Measurements from ENCODE around the gene THSD7A.
A peak's percentile ranks its signal among the peaks of the same experiment; 100 is the strongest.

The THSD7A gene

DNA sequence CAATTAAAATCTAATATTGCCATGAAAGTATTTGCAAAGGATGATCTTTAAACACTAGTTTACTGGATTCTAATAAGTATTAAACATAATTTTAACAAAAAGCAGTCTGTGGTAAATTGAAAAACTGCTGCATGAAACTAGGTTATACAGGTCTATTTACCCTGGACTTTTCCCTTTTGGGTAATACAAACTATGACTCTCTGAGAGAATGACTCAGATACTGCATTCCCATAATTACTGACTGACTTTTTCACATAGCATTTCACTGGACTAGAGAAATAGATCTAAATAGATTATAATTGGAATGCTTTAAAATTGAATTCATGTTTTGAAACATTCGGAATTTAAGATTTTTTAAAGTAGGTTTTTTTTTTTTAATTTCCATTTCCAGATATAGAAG lies 395.7 kb downstream of the THSD7A start:
- TF ChIP-seq, protein P1, sequence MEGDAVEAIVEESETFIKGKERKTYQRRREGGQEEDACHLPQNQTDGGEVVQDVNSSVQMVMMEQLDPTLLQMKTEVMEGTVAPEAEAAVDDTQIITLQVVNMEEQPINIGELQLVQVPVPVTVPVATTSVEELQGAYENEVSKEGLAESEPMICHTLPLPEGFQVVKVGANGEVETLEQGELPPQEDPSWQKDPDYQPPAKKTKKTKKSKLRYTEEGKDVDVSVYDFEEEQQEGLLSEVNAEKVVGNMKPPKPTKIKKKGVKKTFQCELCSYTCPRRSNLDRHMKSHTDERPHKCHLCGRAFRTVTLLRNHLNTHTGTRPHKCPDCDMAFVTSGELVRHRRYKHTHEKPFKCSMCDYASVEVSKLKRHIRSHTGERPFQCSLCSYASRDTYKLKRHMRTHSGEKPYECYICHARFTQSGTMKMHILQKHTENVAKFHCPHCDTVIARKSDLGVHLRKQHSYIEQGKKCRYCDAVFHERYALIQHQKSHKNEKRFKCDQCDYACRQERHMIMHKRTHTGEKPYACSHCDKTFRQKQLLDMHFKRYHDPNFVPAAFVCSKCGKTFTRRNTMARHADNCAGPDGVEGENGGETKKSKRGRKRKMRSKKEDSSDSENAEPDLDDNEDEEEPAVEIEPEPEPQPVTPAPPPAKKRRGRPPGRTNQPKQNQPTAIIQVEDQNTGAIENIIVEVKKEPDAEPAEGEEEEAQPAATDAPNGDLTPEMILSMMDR (conservative IDR thresholded peaks at IDR 0.05; ENCODE audit: low read depth, low read length): no peak

DNA sequence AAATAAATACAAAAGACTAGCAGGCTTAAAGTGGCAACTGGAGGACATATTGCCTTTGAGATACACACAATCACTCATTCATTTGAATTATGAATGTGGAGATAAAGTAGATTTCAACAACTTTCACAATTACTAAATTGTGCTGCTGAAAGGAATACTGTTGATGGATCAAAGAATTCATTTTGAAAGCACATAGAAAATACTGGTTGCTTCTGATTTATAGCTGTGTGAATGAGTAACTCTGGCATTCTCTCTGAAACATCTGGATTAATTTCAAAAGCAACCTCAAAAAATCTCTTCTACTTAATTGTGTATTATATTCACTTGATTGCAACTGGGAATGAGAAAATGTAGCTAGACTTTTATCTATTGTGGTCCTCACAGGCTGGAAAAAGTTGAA lies 397.6 kb downstream of the THSD7A start:
- no peak for DNase-seq (ENCODE audit: low read depth)
- TF ChIP-seq, protein P1 (conservative IDR thresholded peaks at IDR 0.05; ENCODE audit: low read depth, low read length): no peak
- H3K4me3 ChIP-seq (ENCODE audit: low read length): no peak overlapping the region

More for the DNA sequence above, 395.7 kb downstream of the THSD7A start:
- no peak for DNase-seq (ENCODE audit: low read depth)
- H3K4me3 ChIP-seq (ENCODE audit: low read length): no peak overlapping the region

DNA sequence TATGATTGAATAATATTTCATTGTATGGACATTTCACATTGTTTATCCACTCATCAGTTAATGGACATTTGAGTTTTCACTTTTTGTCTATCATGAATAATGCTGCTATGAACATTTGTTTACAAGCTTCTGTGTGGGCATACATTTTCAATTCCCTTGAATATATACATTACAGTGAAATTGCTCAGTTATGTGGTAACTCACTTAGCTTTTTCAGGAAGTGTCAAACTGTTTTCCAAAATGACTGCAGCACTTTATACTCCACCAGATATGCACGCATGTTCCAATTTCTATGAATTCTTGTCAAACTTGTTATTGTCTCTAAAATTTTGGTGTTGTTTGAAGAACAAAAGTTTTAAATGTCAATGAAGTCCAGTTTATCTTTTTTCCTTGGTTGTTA lies 401.2 kb downstream of the THSD7A start:
- no peak for DNase-seq (ENCODE audit: low read depth)
- TF ChIP-seq, protein P1 (conservative IDR thresholded peaks at IDR 0.05; ENCODE audit: low read depth, low read length): no peak
- H3K4me3 ChIP-seq (ENCODE audit: low read length): no peak overlapping the region

DNA sequence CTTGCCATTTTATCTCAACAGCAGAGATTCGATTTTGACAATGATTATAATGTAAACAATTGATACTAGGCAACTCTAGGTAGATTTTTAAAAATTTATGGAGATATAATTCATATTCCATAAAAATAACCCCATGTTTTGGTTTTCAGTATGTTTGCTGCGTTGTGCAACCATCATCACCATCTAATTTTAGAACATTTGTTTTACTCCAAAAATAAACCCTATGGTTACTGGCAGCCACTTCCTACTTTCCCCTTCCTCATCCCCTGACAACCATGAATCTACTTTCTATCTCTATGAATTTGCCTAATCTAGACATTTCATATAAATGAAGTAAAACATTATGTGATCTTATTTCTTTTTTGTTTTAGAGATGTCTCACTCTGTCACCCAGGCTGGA lies 401.9 kb downstream of the THSD7A start:
- no peak for DNase-seq (ENCODE audit: low read depth)
- TF ChIP-seq, protein P1 (conservative IDR thresholded peaks at IDR 0.05; ENCODE audit: low read depth, low read length): no peak
- H3K4me3 ChIP-seq (ENCODE audit: low read length): no peak overlapping the region

DNA sequence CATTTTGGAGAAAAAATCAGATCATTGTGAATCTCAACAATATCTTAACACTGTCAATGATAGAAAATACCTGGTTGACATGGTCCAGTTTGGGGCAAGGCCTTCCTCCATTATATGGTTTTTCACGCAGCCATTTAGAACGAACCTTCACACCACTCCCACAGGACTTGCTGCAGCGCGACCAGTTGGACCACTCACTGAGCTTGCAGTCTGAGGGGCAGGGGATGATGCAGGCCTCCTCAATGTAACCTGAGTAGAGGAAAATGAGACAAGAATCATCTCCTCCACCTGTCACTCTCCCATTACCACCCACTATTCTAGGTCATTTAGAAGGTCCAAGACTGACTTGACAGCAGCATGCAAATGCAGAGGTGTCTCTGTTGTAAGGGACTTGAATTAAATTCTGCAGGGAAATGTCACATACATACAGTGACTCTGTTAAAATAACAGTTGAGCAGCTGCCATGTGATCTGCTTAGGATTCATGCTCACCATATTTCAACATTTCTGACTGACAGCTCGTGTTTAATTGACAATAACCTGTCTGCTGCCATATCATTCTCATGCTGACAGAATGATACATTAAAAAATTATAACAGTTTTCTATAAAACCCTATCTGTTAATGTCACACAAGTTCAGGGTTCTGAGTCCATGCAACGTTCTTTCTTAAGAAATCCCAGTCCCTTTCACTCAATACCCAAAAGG lies 403.0 kb downstream of the THSD7A start:
- no peak overlapping the region for H3K4me3 ChIP-seq (ENCODE audit: low read length)
- TF ChIP-seq, protein P1 (conservative IDR thresholded peaks at IDR 0.05; ENCODE audit: low read depth, low read length): no peak
- DNase-seq (ENCODE audit: low read depth): no peak

DNA sequence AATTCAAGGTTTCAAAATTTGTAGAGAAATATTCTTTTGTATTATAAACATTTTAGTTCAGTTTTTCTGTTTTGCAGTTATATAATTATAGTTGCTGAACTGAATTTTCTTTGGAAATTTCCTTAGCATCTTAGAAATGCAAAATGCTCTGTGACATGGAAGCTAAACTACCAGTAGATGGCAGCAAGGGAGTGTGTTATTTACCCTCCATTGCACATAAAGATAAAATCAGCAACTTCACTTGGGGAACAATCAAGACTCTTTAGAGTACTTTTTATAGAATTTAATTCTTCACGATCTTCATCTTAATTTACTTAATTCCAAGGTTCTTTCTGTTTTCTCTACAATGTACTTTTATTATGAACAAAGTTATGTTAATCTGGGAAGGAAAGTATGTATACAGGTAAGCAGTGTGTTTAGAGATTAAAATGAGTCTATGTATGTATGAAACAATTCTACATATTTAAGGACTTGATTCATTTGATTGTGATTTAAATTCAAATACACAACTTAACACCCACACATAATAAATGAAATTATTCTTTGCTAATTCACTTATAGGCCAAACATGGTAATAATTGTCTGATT lies 404.2 kb downstream of the THSD7A start:
- peak; percentile 31 for DNase-seq (ENCODE audit: low read depth)
- TF ChIP-seq, protein P1 (conservative IDR thresholded peaks at IDR 0.05; ENCODE audit: low read depth, low read length): peak; percentile 78
- H3K4me3 ChIP-seq (ENCODE audit: low read length): no peak overlapping the region

DNA sequence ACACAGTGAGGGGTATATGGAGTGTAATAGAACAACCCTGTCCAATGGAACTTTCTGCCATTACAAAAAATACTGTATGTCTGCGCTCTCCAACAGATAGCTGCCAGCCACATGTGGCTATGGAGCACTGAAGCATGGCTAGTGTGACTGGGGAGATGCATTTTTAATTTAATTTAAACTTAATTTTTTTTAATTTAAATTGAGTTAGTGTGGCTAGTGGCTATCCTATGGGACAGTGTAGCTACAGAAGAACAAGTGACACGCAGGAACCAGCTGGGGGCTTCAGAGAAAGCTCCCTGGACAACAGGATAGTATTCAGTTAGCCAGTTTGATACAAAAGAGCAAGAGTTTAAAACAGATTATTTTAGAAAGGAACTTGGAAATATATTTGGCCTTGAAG lies 408.0 kb downstream of the THSD7A start:
- TF ChIP-seq, protein P1 (conservative IDR thresholded peaks at IDR 0.05; ENCODE audit: low read depth, low read length): no peak
- no peak for DNase-seq (ENCODE audit: low read depth)

More for the DNA sequence above, 408.0 kb downstream of the THSD7A start:
- H3K4me3 ChIP-seq (ENCODE audit: low read length): no peak overlapping the region

All from retinal pigment epithelial cell (primary cell).